Skin of body (tissue), 2 donors: Measurements from ENCODE around the gene NCR3LG1. TPM values are rescaled to one million over a fixed set of nuclear protein-coding genes. Genes with fewer than 3 reads are reported as not detected.

Source experiments
- DNase-seq: peaks from one replicate; lab custom pipeline; 2025; lab: John Stamatoyannopoulos, UW
- total RNA-seq: library from RNA; depleted of rRNA; stranded (reverse); fragments of >200 nt; gene quantifications from one replicate; pipeline ENCODE4 v1.2.3, GENCODE V29; 2014

Gene NCR3LG1
- total RNA-seq, 1 donor from 2014 or later: 1.8 TPM

DNA sequence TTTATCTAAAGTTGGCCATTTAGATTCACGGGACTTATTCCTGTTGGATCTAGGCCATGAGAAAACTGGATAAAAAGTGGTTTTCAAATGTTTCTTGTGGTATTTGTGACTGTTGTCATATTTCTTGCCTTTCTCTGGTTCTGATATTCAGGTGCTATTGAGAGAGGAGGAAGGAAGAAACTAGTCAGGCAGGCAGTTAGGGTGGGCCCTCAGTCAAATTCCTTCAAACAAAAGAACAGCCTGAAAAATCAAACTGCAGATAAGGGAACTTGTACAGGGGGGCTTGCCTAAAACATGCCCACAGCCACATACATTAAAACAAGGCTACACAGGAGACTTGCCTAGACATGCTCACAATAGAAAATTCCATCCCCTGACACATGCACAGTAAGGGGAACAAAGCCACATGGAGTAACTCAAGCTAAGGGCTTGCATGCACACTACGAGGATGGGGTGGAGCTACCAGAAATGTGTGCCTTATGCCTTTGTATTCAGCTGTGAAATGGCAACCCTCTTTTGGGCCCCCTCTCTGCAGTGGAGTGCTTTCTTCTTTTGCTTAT lies 18.2 kb downstream of the NCR3LG1 start:
- DNase-seq: no peak

DNA sequence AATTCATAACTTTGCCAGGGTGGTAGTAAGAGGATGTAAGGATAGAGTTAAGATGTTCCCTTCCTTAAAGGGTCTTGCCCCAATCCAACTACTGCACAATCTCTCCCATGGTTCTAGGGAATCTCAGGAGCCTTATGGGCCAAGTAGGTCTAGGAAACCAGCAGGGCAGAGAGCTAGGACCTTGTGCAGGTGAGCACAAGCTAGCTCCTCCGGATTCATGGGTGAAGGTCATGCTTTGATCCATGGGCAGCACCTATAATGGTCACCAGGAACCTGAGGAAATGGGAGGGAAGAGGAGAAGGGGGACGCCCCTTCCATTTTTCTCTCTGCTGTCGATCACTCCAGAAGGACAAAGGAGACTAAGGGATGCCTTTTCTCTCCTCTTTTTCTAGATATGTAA lies 20.0 kb downstream of the NCR3LG1 start:
- no peak for DNase-seq

DNA sequence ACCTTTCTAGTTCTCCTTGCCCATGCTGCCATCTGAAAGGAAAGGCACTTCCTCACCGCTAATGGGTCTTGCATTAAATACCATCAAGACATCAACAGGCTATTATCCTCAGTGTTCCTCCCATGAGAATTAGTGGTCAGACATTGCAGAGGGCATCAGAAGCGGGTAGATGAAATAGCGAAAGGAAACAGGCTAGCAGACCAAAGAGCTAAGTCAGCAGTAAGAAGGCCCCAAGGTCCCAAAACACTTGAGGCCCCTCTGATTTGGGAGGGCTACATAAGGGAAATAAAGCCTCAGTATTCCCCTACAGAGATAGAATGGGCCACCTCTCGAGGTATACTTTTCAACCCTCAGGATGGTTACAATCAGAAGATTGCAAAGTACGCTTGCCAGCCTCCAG lies 23.9 kb downstream of the NCR3LG1 start:
- no peak for DNase-seq

DNA sequence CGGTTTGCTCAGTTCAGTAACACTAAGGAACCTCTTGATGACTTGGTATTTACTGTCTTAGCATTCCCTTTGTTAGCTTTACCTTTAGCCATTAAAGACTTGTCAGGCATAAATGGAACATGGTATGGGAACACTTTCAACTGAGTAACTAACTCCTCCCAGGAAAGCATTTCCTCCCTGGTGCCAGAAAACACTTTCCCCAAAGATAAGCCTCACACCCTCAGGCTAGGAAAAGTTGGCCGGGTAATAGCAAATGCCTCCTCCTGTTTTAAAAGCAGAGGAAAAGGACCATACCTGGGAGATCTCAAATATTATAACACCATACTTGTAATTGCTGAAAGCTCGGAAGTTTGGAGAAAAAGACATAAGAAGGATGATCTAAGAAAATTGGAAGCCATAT lies 24.9 kb downstream of the NCR3LG1 start:
- DNase-seq: no peak

DNA sequence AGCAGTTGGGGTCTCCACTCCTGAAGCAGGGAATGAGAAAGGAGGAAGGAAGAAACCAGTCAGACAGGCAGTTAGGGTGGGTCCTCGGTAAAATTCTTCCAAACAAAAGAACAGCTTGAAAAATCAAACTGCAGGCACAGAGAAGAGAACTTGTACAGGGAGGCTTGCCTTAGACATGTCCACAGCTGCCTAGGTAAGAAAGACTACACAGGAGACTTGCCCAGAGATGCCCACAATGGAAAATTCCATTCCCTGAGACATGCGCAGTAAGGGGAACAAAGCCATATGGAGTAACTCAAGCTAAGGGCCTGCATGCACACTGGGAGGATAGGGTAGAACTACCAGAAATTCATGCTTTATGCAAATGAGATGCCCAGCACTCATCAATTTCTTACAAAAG lies 27.1 kb downstream of the NCR3LG1 start:
- DNase-seq: no peak

DNA sequence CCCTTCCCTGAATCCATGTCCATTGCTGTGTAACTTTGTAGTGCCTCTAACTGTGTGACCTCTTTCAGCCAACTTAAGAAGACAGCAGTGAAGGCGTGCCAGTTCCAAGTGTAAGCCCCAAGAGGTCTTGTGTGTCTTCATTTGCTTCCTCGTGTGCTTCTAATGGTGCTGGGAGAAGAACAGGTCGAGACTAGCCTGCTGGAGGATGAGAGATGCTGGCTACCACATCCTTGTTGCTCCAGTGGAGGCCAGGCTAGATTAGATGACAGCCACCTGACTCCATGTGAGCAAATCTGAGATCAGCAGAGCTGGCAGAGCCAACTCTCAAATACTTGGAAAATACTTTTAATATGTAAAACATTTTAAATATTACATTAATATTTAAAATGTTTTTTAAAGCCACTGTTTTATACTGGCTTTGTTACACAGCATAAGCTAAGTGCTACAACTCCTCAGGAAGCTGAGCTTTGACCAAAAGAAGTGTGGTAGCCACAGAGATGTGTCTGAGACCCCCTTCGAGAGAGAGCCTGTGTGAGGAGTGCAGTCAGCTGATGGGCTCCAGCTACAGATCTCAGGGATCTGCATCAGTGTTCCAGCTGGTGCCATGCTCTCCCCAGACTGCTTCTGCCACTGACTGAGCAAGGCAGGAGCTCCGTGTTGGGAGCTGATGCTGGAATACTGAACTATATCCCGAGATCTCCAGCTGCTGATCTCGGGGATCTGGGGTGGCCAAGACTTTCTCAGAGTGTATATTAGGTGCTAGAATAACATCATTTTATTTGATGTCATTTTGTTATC lies 28.0 kb downstream of the NCR3LG1 start:
- no peak for DNase-seq

DNA sequence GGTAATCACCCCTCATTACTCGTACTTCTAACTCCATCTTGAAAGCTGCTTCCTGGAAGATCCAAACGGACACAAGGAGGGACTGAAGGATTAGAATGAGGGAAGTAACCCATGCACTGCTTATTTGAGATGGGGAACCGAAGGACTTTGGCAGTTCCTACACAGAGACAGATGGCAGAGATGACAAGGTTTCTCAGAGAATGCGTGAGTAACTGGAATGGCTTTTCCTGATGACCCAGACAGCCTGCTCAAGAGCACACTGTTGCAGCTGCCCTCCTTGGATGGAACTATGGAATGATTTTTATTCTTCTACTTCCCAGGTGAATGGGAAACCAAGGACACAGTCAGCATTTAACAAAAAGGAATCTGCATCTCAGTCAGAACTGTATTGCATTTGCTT lies 29.6 kb downstream of the NCR3LG1 start:
- DNase-seq: no peak

DNA sequence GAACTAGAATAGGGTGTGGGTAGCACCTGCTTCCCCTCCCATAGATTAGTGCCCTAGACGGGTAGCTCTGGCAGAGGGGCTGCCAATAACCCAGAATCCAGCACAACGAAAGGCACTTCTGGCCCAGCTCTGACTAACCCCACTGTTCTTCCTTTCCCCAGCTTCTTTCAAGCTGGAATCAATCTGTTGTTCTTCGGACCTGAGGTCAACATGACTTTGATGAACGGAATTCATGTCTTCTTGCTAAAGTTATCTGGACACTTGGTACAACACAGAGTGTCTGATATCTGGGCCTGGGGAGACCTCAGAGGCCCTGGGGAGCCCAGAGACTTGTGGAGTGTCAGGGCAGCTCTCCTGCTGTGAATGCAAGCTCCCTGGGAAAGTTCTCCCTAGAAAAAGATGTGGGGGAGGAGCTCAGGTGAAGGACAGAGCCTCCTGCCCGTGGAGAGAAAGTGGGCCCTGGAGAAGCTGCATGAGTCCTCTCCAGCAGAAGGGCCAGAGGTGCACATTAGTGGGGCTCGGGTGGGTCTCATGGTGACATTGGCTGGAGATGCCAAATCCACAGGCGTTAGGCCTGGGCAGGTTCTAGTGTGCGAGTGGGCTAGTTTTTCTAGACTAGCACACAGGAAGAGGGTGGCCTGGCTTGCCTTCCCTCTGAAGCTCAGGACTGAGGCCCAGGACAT lies 30.6 kb downstream of the NCR3LG1 start:
- no peak for DNase-seq

DNA sequence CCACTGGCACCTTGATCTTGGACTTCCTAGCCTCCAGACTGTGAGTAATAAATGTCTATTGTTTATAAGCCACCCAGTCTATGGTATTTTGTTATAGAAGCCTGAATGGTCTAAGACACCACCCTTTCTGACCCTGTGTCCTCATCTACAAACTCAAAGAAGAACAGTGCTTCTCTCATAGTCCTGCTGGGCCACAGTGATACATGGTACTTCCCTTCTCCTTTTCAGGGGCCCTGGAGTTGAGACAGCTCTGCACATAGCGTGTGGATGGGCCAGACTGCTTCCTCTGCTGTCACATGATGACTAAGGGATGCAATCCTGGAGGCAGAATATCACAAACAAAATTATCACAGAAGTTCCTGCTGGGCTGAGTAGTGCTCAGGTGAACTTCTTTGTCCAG lies 31.9 kb downstream of the NCR3LG1 start:
- no peak for DNase-seq

DNA sequence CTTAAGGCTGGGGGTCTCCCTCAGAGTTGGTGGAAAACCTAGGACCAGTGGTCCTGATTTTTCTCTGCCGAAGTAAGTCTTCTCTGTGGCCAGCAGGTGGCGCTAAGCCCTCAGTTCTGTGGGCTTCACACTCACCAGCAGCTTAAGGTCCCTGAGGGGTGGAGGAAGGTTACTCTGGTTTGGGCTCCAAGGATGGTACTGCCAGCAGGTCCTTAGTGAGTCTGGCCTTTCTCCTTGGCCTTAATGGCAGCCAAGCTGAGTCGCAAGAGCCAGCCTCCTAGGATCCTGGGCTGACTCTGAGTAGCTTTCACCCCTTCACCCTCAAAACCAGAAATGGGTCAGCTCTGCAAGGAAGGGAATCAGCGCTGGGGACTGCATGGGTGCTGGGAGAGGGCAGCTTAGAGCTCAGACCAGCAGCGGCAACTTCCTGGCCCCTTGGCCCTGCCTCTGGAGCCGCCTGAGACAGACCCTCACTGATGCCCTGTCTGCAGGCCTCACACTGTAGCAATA lies 32.5 kb downstream of the NCR3LG1 start:
- peak; percentile 27 for DNase-seq

DNA sequence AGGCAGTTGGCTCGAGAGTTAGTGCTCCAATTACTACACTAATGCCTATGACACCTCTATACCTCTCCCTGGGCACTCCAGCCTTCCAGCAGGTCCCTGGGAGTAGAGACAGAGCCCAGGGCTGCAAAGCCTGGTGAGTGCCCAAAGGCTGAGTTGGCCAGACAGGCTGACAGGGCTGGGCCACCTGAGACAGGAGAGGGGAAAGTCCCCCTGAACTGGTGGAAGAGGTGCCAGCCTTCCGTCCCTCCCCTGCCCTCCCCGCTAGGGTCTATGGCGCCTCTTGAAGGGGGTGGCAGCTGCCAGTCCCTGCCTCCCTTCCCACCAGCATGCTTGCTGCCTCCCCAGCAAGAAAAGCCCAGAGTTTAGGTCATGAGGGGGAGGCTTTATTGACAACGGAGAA lies 33.9 kb downstream of the NCR3LG1 start:
- no peak for DNase-seq

DNA sequence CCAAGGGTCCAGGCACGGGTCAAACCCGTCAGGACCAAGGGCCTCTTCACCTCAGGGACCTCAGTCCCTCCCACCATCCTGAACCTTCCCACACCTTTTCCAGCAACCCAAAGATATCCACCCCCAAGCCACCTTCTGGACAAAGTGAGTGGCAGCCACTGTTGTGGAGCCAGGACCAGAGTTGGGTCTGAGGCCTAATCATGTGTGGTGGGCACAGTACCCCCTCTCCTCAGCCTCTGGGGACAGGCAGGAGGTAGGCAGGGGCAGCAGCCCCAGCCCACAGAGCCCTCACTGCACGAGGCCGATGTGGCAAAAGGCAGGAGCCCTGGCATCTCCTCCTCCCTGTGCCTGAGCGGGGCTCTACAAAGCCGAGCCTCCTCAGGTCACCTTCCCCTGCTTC lies 34.3 kb downstream of the NCR3LG1 start:
- no peak for DNase-seq

DNA sequence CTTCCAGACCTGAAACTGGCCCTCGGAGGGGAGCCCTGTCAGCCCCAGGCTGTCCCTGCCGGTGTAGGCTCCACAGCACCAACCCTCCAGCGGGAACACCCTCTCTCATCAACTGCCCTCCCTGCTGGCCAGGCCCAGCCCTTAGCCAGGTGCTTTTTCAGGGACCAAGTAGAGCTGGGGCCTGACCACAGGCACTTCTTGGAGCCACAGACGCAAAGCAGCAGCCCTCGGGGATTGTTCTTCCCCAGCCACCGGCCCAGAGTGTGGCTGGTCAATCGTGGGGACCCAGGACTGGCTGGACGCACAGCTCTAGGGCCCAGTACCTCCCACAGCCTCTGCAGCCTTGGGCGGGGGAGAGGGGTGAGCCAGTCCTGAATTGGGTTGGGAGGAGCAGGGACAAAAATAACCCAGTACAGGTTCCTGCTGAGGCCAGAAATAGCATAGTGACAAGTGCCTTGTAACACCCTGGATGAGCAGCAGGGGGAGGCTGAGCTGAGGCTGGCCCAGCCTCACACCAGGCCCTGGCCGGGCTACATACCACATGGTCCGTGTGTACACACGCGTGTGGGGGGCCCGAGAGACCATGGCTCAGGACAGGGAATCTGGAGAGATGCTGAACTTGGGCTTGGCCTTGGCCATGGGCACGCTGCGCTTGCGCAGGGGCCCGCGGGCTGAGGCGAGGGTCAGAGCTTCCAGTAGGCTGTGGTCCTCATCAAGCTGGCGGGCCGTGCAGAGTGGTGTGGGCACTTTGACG lies 34.9 kb downstream of the NCR3LG1 start:
- DNase-seq: no peak

DNA sequence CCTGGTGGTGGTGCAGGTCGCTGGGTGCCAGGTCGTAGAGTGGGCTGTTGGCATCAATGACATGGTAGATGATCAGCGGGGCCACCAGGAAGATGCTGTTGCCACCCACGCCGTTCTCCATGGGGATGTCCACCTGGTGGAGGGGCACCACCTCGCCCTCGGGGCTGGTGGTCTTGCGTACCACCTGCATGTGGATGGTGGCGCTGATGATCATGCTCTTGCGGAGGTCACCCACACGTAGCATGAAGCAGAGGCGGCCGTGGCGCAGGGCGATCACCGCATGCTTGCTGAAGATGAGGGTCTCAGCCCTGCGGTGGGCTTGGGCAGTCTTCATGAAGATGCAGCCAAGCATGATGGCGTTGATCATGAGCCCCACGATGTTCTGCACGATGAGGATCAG lies 35.7 kb downstream of the NCR3LG1 start:
- DNase-seq: no peak

DNA sequence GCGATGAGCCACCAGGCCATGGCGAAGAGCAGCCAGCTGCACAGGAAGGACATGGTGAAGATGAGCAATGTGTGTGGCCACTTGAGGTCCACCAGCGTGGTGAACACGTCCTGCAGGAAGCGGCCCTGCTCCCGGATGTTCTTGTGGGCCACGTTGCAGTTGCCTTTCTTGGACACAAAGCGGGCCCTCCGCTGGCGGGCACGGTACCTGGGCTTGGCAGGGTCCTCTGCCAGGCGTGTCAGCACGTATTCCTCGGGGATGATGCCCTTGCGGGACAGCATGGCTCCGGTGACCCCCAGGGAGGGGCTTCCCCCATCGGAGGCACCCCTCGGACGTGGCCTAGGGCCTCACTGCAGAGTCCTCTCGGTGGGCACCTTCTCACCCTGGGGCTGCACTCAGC lies 36.2 kb downstream of the NCR3LG1 start:
- no peak for DNase-seq

DNA sequence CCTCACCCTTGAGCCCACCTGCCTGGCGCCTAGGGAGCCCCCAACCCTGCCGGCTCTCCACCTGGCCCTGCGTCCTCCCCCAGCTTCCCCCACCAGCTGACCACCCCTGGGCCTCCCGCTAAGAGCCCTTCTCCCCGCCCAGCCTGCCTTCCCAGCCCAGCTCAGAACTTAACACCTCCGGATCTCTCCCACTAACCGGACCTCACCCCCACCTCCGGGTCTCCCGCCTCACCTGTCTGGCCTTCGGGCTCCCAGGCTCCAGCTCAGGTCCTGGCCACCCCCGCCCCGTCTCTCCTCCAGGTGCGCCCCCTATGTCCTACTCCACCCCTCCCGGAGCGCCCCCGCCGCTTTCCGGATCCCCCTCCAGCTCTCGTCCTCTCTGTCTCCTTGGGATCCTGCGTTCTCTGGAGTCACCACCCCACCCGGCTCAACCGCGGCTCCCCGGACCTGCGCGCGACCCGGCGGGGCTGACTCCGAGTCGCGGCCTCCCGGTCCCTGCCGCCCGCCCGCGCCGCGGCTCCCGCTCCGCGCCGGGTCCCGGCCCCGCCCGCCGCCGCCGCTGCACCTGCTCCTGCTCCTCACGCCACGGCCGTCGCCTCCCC lies 37.1 kb downstream of the NCR3LG1 start, which contains the start of gene KCNJ11:
TSS of gene KCNJ11 (minus strand) at position 51 of the 602 bp plus-strand sequence. CDS start 568 bp downstream, outside the sequence.
- no peak for DNase-seq

DNA sequence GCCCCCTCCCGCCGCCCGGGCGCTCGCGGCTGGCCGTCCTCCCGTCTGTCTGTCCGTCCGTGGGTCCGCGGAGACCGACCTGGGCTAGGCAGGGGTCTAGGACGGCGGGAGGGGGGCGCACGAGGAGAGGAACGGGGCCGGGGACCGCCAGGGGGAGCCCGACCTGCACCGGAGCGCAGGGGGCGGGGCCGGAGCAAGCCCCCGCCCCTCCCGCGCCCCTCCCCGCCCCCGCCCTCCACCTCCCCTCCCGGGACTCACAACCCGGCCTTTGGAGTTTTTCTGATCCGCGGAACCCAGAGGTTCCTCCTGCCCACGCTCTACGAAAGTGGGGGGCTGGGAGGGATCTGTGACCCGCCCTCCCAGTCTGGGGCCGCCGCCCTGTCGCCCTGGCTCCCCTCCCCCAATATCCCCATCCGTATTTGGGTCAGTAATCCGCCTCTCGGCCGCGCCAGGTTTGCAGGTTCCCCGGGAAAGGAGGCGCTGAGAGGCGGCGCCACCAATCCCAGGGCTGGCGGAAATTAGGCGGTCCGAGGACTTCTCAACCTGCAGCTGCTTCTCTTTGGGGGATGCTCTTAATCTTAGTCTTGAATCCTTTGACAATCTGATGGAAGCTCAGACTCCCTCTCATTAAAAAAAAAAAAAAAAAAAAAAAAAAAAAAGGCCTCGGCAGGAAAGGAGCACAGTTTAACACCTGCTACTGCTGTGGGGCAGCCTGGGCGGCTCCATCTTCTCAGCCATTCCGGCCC lies 37.8 kb downstream of the NCR3LG1 start:
- DNase-seq: no peak

DNA sequence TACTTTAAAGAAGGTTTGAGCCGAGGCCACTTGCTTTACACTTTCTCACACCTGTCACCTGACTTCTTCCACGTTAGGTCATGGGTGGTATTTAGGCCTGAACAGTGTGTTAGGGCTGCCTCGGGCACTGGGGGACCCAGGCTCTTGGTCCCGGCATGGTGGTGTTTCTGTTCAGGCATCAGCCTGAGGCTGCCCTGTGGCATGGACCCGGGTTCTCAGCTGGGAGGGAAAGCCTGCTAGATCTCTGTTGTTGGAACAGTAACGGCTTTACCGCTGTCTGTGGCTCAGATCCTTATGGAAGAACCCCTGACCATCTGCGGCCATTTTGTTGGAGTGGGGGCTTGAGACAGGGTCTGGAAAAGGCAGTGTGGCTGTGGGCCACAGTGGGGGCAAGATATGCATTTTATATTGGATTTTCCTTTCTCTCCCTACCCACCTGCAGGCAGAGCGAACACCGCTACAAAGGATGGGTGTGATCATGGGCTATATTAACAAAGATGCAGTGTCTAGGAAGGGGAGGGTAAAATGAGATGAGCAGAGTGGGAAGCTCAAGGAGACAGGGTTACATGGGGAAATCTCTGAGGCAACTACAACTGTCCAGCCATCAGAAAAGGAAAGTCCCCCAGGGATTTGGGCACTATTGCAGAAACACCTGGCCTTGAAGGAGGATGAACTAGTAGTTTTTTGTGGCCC lies 38.5 kb downstream of the NCR3LG1 start:
- DNase-seq: no peak

DNA sequence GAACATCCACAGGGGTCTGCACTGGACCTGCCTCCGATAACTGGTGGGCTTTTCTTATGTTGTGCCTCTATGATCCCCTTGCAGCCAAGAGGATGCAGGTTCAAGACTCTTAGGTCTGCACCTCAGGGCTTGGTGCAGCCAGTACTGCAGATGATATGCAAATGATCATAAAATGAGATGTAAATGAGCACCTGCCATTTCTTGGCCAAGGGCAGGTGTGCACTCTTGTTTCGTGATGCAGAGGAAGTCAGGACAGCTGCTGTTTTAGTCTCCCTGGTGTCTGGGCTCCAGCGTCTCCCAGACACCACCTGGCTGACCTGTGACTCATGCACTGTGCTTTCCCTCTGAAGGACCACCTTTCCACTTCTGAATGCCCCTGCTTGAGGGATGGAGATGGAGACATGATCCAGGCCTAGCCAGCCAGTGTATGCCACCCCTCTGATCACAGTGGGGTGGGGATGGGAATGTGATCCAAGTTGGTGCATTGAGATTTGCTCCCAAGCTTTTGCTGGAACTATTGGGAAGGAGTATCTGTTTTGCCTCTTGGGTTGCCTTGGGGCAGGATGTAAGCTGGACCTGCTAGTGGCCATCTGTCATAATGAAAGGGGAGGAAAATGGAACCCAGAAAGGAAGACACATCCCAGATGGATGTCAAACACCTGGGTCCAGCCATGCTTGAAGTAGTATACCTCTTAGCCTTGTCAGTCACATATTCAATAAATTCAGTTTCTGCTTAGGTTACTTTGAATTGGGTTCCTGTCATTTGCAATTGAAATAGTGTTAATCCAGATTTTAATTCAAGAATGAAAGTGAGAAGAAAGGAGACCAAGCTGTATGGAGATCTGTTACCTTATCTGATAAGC lies 40.1 kb downstream of the NCR3LG1 start:
- DNase-seq: no peak
